Erythroblast (primary cell): ENCODE data around the gene RASL12.

Source experiments
- GATA1 ChIP-seq: IDR thresholded peaks from 2 replicates; pipeline ENCODE4 v1.6.1; 2011; ENCODE audit warnings: low read depth, mild to moderate bottlenecking, control low read depth, low read length, moderate library complexity
- POLR2A ChIP-seq: IDR thresholded peaks from 2 replicates; pipeline ENCODE4 v1.6.1; 2011; ENCODE audit warnings: mild to moderate bottlenecking, low read length

- TF ChIP-seq POLR2A (peak; percentile 76), GATA1 (no peak)
Observed at GRCh38 chr15:65028921-65029735, 38.7 kb downstream of the RASL12 start, which contains the start of gene MTFMT.
